ENCODE measurements around the gene ZKSCAN5.

Gene ZKSCAN5

GRCh38 chr7:99504603-99505323 lies at the start of gene ZKSCAN5:
Gene ZKSCAN5, plus strand, starts transcription at chr7:99504662. Its CDS starts 1,383 bp downstream, at chr7:99506045.
- peak; percentile 96 for DNase-seq

GRCh38 chr7:99455874-99456273 lies 48.6 kb upstream of the ZKSCAN5 start:
- DNase-seq = no peak

GRCh38 chr7:99456288-99456687 lies 48.2 kb upstream of the ZKSCAN5 start:
- no peak for DNase-seq

GRCh38 chr7:99457050-99457649 lies 47.3 kb upstream of the ZKSCAN5 start:
- DNase-seq = no peak

GRCh38 chr7:99457650-99458493 lies 46.6 kb upstream of the ZKSCAN5 start:
- DNase-seq = no peak

GRCh38 chr7:99459087-99459486 lies 45.4 kb upstream of the ZKSCAN5 start:
- DNase-seq = no peak

- no peak for DNase-seq
Measured at GRCh38 chr7:99460651-99461050, 43.8 kb upstream of the ZKSCAN5 start.

GRCh38 chr7:99461221-99461620 lies 43.2 kb upstream of the ZKSCAN5 start:
- DNase-seq = no peak

- no peak for DNase-seq
Measured at GRCh38 chr7:99465421-99465768, 39.1 kb upstream of the ZKSCAN5 start.

GRCh38 chr7:99468336-99468918 lies 36.0 kb upstream of the ZKSCAN5 start:
- no peak for DNase-seq

GRCh38 chr7:99469381-99470065 lies 34.9 kb upstream of the ZKSCAN5 start:
- no peak for DNase-seq

- DNase-seq = peak; percentile 94
Measured at GRCh38 chr7:99472561-99473314, 31.7 kb upstream of the ZKSCAN5 start, which contains the start of gene ZNF789. Gene ZNF789, plus strand, starts transcription at chr7:99472890. Its CDS starts 3,567 bp downstream, at chr7:99476457.

- peak; percentile 56 for DNase-seq
Measured at GRCh38 chr7:99473315-99473596, 31.2 kb upstream of the ZKSCAN5 start.

GRCh38 chr7:99476107-99476506 lies 28.4 kb upstream of the ZKSCAN5 start:
- DNase-seq = no peak

- DNase-seq = no peak
Measured at GRCh38 chr7:99478464-99479440, 25.7 kb upstream of the ZKSCAN5 start.

GRCh38 chr7:99485094-99485493 lies 19.4 kb upstream of the ZKSCAN5 start:
- DNase-seq = no peak

- DNase-seq = no peak
Measured at GRCh38 chr7:99489235-99489634, 15.2 kb upstream of the ZKSCAN5 start.

GRCh38 chr7:99490878-99491277 lies 13.6 kb upstream of the ZKSCAN5 start:
- DNase-seq = no peak

GRCh38 chr7:99493823-99494222 lies 10.6 kb upstream of the ZKSCAN5 start:
- DNase-seq = no peak

- DNase-seq = no peak
Measured at GRCh38 chr7:99497766-99498545, 6.5 kb upstream of the ZKSCAN5 start.
